GM18505 (cell line): ENCODE data around the gene SPACA9.

Experiments
- ATAC-seq: cut with Tn5 transposase; IDR thresholded peaks from one replicate; pipeline ENCODE4 v1.9.1; 2021; ENCODE audit not compliant: unreplicated experiment
- POLR2A ChIP-seq: IDR thresholded peaks from 4 replicates; pipeline ENCODE4 v1.6.1; 2011; ENCODE audit warnings: borderline replicate concordance; ENCODE audit not compliant: insufficient read depth, insufficient read length; ENCODE audit errors: extremely low read depth

The SPACA9 gene

GRCh38 chr9:132878695-132879456, at the start of gene SPACA9:
Gene SPACA9, plus strand, starts transcription at chr9:132878898. Its CDS starts 5,050 bp downstream, at chr9:132883948.
- no peak for ATAC-seq
- no peak for TF ChIP-seq POLR2A

- no peak for ATAC-seq
Measured at GRCh38 chr9:132832171-132832881, 46.4 kb upstream of the SPACA9 start.

DNA sequence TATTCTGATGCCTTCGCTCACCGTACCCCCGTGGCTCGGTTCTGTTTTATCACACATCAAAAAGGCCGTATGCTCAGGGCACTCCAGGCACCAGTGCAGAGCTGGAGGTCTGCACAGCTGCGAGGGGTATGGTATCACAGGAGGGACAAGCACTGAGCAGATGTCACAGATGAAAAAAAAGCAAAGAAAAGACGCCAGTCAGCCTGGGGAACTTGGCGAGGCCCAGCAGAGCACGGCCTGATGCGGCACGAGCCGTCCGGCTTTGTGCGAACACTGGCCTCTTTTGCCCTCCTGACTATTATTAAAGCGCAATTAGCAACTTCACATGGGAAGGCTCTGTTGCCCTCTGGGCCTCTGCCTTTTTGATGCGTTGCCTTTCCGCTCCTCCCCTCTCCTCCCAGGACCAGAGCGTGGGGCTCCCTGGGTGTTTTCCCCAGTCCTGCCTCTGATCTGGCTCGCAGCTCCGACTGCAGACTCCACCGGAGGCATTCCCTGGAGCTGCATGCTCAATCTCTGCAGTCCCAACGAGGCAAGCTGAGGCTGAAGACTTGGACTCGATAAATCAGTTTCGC, 45.1 kb upstream of the SPACA9 start:
- no peak for TF ChIP-seq POLR2A
- ATAC-seq, result no peak

More at GRCh38 chr9:132832171-132832881, 46.4 kb upstream of the SPACA9 start:
- TF ChIP-seq POLR2A, result no peak

- no peak for TF ChIP-seq POLR2A
- ATAC-seq, result no peak
Measured at GRCh38 chr9:132834343-132834742, 44.4 kb upstream of the SPACA9 start.

DNA sequence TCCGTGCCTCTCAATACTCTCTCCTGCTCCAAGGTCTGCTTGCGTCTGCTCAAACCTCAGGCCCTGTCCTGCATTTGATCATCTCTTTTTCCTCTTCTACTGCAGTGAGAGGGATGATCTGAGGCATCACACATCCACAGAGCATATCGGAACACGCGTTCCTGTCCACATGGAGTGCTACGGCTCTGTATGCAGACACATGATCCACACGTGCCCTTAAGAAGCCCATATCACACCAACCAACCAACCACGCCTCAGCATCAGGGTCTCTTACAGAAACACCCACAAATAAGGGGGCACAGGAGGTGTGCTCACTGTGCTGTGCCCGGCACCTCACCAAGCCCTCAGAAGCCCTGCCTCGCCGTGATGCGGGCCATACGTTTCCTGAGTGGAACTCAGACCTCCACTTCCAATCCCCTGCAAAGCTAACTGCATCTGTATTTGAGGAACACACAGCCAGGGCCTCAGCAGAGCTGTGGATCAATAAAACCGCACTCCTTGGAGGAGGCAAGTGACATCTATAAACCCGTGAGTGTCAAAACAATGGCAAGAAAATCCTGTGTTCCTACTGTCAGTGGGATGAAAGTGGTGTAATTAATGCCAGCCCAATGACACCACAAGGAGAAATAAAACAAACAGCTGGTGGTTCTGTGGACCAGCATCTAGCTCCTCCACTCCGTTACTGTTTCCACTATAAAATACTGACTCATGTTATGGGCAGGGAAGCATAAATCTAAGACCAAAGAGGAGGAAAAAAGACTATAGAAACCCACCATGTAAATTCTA, 41.0 kb upstream of the SPACA9 start:
- no peak for TF ChIP-seq POLR2A
- ATAC-seq, result no peak

GRCh38 chr9:132838291-132838690, 40.4 kb upstream of the SPACA9 start:
- TF ChIP-seq POLR2A, result no peak
- ATAC-seq, result no peak

DNA sequence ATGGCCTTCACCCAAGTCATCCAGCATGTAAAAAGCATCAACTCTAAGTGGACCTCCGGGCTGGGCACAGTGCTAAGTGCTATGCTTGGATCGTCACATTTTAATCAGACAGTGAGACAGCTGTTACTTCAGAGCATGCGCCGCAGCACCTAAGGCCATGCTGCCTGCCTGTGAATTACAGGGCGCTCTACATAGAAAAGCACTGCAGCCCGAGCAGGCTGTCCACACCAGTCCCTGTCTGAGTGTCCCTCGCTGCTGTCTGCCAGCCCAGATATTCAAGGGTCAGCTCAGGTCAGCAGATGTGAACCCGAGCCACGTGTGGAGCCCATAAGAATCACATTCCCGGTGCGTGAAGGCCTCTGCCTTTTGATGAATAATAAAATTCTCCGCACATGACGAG, 37.7 kb upstream of the SPACA9 start:
- no peak for ATAC-seq

DNA sequence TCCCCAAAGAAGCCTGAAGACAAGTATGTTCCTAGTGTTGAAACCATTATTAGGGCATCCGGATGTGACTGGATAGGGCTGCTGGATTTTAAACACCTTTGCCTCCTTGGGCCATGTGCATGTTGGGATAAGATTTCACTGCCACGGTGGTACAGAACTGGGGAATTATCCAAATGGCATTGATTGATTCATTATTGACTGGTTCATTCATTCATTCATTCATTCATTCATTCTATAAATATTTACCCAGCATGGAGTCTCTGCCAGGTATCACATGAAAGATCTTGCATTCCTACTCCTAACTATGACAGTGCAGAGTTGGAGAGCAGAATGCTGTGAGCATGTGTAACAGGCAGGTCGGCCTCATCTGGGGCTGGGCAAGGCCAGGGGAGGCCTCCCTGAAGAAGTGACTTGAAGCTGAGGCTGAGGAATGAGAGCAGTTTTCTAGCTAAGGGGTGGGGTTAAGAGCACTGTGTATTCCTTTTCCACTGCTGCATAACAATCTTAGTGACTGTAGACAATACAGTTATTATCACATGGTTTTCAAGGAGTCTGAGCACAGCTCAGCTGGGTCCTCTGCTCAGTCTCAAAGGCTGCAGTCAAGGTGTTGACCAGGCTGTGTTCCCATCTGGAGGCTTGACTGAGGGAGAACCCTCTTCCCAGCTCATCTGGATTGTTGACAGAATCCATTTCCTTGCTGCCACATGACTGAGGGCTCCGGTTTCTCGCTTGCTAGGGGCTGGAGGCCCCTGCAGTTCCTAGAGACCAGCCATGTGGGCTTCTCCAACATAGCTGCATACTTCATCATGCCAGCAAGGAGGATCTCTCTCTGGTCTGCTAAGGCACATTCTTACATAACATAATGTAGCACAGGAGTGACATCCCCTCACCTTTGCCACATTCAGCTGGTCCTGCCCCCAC, 36.3 kb upstream of the SPACA9 start:
- TF ChIP-seq POLR2A, result no peak
- ATAC-seq, result no peak

More for the DNA sequence above, 37.7 kb upstream of the SPACA9 start:
- no peak for TF ChIP-seq POLR2A

GRCh38 chr9:132846109-132846917, 32.4 kb upstream of the SPACA9 start:
- no peak for ATAC-seq
- TF ChIP-seq POLR2A, result no peak

- no peak for ATAC-seq
- no peak for TF ChIP-seq POLR2A
Measured at GRCh38 chr9:132846918-132847515, 31.7 kb upstream of the SPACA9 start.

DNA sequence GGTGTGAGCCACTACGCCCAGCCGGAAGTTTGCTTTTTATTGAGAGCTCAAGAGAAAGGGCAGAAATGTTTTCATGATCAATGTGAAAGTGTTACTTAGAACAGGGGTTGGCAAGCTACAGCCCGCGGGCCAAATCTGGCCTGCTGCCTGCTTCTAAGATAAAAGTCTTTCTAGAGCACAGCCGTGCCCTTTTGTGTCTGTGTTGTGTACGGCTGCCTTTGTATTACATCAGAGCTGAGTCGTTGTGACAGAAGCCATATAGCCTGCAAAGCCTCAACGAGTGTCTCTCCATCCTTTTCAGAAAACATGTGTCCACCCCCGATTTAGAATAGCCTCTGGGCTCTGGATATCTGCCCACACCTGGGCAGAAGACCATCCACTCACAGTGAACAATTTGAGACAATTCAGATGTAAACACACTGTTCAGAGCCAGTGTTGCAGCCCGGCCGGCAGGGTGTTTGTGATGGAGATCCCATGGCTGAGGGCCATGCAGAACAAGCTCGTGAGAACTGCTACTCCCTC, 29.5 kb upstream of the SPACA9 start:
- ATAC-seq, result no peak

GRCh38 chr9:132853482-132853881, 25.2 kb upstream of the SPACA9 start:
- no peak for TF ChIP-seq POLR2A
- ATAC-seq, result no peak

More for the DNA sequence above, 29.5 kb upstream of the SPACA9 start:
- no peak for TF ChIP-seq POLR2A
